BLaER1 treated with 17β-estradiol and CSF1 and Interleukin-3, amounts not matched to agents 10 nM and 100 nM (cell line): ENCODE measurements around the gene USB1.

Experiments used
- H3K27ac ChIP-seq, 11 experiments: shearing (Covaris generic); formaldehyde crosslinking; 2 replicates each; pipeline ENCODE4 v1.8.1; 2022
- H3K27me3 ChIP-seq, 11 experiments: shearing (Covaris generic); formaldehyde crosslinking; 2 replicates each; pipeline ENCODE4 v1.8.1; 2022
- H3K36me3 ChIP-seq, 11 experiments: shearing (Covaris generic); formaldehyde crosslinking; 2 replicates each; pipeline ENCODE4 v1.8.1; 2022
- H3K4me1 ChIP-seq, 10 experiments: shearing (Covaris generic); formaldehyde crosslinking; 2 replicates each; pipeline ENCODE4 v1.8.1; 2022
- H3K4me2 ChIP-seq, 11 experiments: shearing (Covaris generic); formaldehyde crosslinking; 2 replicates each; pipeline ENCODE4 v1.8.1; 2022
- H3K4me3 ChIP-seq, 10 experiments: shearing (Covaris generic); formaldehyde crosslinking; 2 replicates each; pipeline ENCODE4 v1.8.1; 2022
- H3K9ac ChIP-seq, 11 experiments: shearing (Covaris generic); formaldehyde crosslinking; 2 replicates each; pipeline ENCODE4 v1.8.1; 2022
- H3K9me3 ChIP-seq, 11 experiments: shearing (Covaris generic); formaldehyde crosslinking; replicated peaks in 1 of 11; 2 replicates each; pipeline ENCODE4 v1.8.1; 2022
- H4K20me1 ChIP-seq, 11 experiments: shearing (Covaris generic); formaldehyde crosslinking; 2 replicates each; pipeline ENCODE4 v1.8.1; 2022
- Cebpa-rat ChIP-seq, 11 experiments: shearing (Covaris generic); IDR thresholded peaks; 2 replicates each; pipeline ENCODE4 v1.8.1; 2022

The USB1 gene

GRCh38 chr16:57991551-57992059 lies 9.6 kb upstream of the USB1 start:
- no peak overlapping the region for H3K4me3 ChIP-seq
- H3K27me3 ChIP-seq: no peaks in the 10 kb centered on the region
- H3K4me1 ChIP-seq: peaks cover 10 to 37% (median 21%) of the 10 kb centered on the region in 10 experiments
- H3K27ac ChIP-seq: no peak overlapping the region
- H3K9ac ChIP-seq: no peak overlapping the region
- peaks cover 17 to 38% (median 33%) of the 10 kb centered on the region in 11 experiments for H3K36me3 ChIP-seq
- peaks cover 13 to 54% (median 34%) of the 10 kb centered on the region in 11 experiments; a peak in 18 of 22 replicates for H4K20me1 ChIP-seq
- no peaks in the 10 kb centered on the region for H3K9me3 ChIP-seq
- H3K4me2 ChIP-seq: no peak overlapping the region
- TF ChIP-seq Cebpa-rat (IDR thresholded peaks at IDR 0.05): no peak

GRCh38 chr16:57992084-57992483 lies 9.1 kb upstream of the USB1 start:
- H3K4me1 ChIP-seq: peaks cover 10 to 42% (median 21%) of the 10 kb centered on the region in 10 experiments
- no peak overlapping the region for H3K4me2 ChIP-seq
- no peaks in the 10 kb centered on the region for H3K27me3 ChIP-seq
- H3K9ac ChIP-seq: no peak overlapping the region
- TF ChIP-seq Cebpa-rat (IDR thresholded peaks at IDR 0.05): no peak
- H3K36me3 ChIP-seq: peaks cover 21 to 43% (median 38%) of the 10 kb centered on the region in 11 experiments
- no peak overlapping the region for H3K27ac ChIP-seq
- H3K9me3 ChIP-seq: no peaks in the 10 kb centered on the region
- no peak overlapping the region for H3K4me3 ChIP-seq
- peaks cover 18 to 59% (median 39%) of the 10 kb centered on the region in 11 experiments; a peak in 20 of 22 replicates for H4K20me1 ChIP-seq

- Histone ChIP-seq H3K4me2 (peak overlapping the region in 3 of 11 experiments; percentile 71 to 97 (median 96); a peak in 4 of 22 replicates), H3K4me1 (peaks cover 17 to 56% (median 30%) of the 10 kb centered on the region in 10 experiments), H3K27me3 (no peaks in the 10 kb centered on the region), H4K20me1 (peaks cover 30 to 72% (median 53%) of the 10 kb centered on the region in 11 experiments; a peak in 21 of 22 replicates), H3K9ac (peak overlapping the region in 5 of 11 experiments; percentile 2 to 53 (median 24); a peak in 3 of 22 replicates), H3K36me3 (peaks cover 34 to 55% (median 51%) of the 10 kb centered on the region in 11 experiments), H3K27ac (peak overlapping the region in 2 of 11 experiments; percentile 9 to 39; a peak in 2 of 22 replicates), H3K9me3 (no peaks in the 10 kb centered on the region), H3K4me3 (no peak overlapping the region)
- no peak for TF ChIP-seq Cebpa-rat (IDR thresholded peaks at IDR 0.05)
Observed at GRCh38 chr16:57993438-57993837, 7.8 kb upstream of the USB1 start.

GRCh38 chr16:57993897-57994296 lies 7.3 kb upstream of the USB1 start:
- Histone ChIP-seq H3K27me3 (no peaks in the 10 kb centered on the region), H3K9ac (0 out of 22 replicates have a peak overlapping the region, but pooled peaks of 3 of the 11 experiments have one; percentile 2 to 53 (median 19)), H3K9me3 (no peaks in the 10 kb centered on the region), H3K27ac (0 out of 22 replicates have a peak overlapping the region, but pooled peaks of 2 of the 11 experiments have one; percentile 20 to 27), H3K4me1 (peaks cover 22 to 60% (median 35%) of the 10 kb centered on the region in 10 experiments), H3K4me3 (no peak overlapping the region), H3K4me2 (peak overlapping the region in 4 of 11 experiments; percentile 71 to 97 (median 90); a peak in 9 of 22 replicates), H3K36me3 (peaks cover 34 to 55% (median 51%) of the 10 kb centered on the region in 11 experiments), H4K20me1 (peaks cover 35 to 77% (median 57%) of the 10 kb centered on the region in 11 experiments; a peak in 21 of 22 replicates)
- TF ChIP-seq Cebpa-rat (IDR thresholded peaks at IDR 0.05): no peak

- peaks cover 39 to 81% (median 61%) of the 10 kb centered on the region in 11 experiments; a peak in 21 of 22 replicates for H4K20me1 ChIP-seq
- H3K9ac ChIP-seq: 0 out of 22 replicates have a peak overlapping the region, but pooled peaks of 1 of the 11 experiments have one; percentile 19
- H3K36me3 ChIP-seq: peaks cover 34 to 55% (median 51%) of the 10 kb centered on the region in 11 experiments
- no peaks in the 10 kb centered on the region for H3K9me3 ChIP-seq
- H3K4me3 ChIP-seq: no peak overlapping the region
- H3K27me3 ChIP-seq: no peaks in the 10 kb centered on the region
- H3K4me1 ChIP-seq: peaks cover 26 to 65% (median 39%) of the 10 kb centered on the region in 10 experiments
- H3K27ac ChIP-seq: peak overlapping the region in 2 of 11 experiments; percentile 20 to 21; a peak in 2 of 22 replicates
- H3K4me2 ChIP-seq: peak overlapping the region in 10 of 11 experiments; percentile 34 to 97 (median 60); a peak in 12 of 22 replicates
- no peak for TF ChIP-seq Cebpa-rat (IDR thresholded peaks at IDR 0.05)
Observed at GRCh38 chr16:57994361-57994760, 6.8 kb upstream of the USB1 start.

GRCh38 chr16:57994778-57995177 lies 6.4 kb upstream of the USB1 start:
- Histone ChIP-seq H3K4me2 (peak overlapping the region in 10 of 11 experiments; percentile 34 to 97 (median 60); a peak in 19 of 22 replicates), H3K4me1 (peaks cover 30 to 67% (median 43%) of the 10 kb centered on the region in 10 experiments), H3K9ac (0 out of 22 replicates have a peak overlapping the region, but pooled peaks of 1 of the 11 experiments have one; percentile 13), H3K4me3 (no peak overlapping the region), H3K36me3 (peaks cover 34 to 55% (median 51%) of the 10 kb centered on the region in 11 experiments), H3K9me3 (no peaks in the 10 kb centered on the region), H3K27ac (peak overlapping the region in 2 of 11 experiments; percentile 20 to 21; a peak in 3 of 22 replicates), H4K20me1 (peaks cover 39 to 81% (median 65%) of the 10 kb centered on the region in 11 experiments; a peak in 21 of 22 replicates), H3K27me3 (no peaks in the 10 kb centered on the region)
- no peak for TF ChIP-seq Cebpa-rat (IDR thresholded peaks at IDR 0.05)

DNA sequence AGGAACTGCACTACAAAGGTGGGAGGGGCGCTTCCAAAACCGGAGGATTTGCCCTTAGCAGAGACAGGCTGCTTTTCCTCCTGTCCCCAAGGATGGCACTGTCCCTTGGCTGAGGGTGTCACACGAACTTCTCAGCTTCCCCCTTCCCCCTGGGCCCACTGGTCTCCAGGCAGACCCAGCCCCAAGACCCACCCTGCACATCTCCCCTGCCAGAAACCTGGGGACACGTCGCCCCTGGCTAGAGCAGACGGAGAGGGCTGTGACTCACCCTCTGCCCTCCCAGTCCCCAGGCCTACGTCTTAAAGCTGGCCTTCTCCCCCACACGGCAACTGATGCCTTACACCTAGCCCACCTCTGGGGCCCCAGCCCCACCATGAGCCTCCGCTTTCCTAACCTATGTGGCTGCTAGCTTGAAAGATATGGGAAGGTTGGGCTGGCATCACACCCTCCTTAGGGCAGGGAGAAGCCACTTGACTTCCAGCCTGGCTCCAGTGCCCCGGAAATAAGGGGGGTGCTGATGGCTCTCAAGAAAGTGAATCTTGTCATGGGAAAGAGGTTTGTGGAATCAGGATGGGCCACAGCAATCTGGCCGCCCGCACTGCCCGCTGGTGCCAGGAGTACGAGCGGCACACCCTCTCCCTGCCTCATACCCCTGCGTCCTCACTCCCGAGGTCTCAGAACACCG lies 5.3 kb upstream of the USB1 start:
- no peak for TF ChIP-seq Cebpa-rat (IDR thresholded peaks at IDR 0.05)
- H3K27ac ChIP-seq: peak overlapping the region in 3 of 11 experiments; percentile 3 to 21 (median 5); a peak in 1 of 22 replicates
- peak overlapping the region in 5 of 11 experiments; percentile 13 to 69 (median 48); a peak in 7 of 22 replicates for H3K9ac ChIP-seq
- peaks cover 30 to 67% (median 45%) of the 10 kb centered on the region in 10 experiments for H3K4me1 ChIP-seq
- peaks cover 39 to 81% (median 66%) of the 10 kb centered on the region in 11 experiments; a peak in 21 of 22 replicates for H4K20me1 ChIP-seq
- no peaks in the 10 kb centered on the region for H3K27me3 ChIP-seq
- no peak overlapping the region for H3K4me3 ChIP-seq
- H3K9me3 ChIP-seq: no peaks in the 10 kb centered on the region
- peaks cover 34 to 55% (median 51%) of the 10 kb centered on the region in 11 experiments for H3K36me3 ChIP-seq
- H3K4me2 ChIP-seq: peak overlapping the region in 5 of 11 experiments; percentile 68 to 97 (median 85); a peak in 9 of 22 replicates

GRCh38 chr16:57996406-57997175 lies 4.6 kb upstream of the USB1 start:
- H3K4me3 ChIP-seq: no peak overlapping the region
- no peaks in the 10 kb centered on the region for H3K27me3 ChIP-seq
- H3K4me2 ChIP-seq: peak overlapping the region in 4 of 11 experiments; percentile 85 to 99 (median 96); a peak in 4 of 22 replicates
- H4K20me1 ChIP-seq: peaks cover 39 to 76% (median 66%) of the 10 kb centered on the region in 11 experiments; a peak in 21 of 22 replicates
- H3K9ac ChIP-seq: peak overlapping the region in 4 of 11 experiments; percentile 47 to 69 (median 56); a peak in 5 of 22 replicates
- no peak for TF ChIP-seq Cebpa-rat (IDR thresholded peaks at IDR 0.05)
- H3K9me3 ChIP-seq: no peaks in the 10 kb centered on the region
- 0 out of 22 replicates have a peak overlapping the region, but pooled peaks of 2 of the 11 experiments have one; percentile 3 to 5 for H3K27ac ChIP-seq
- peaks cover 34 to 55% (median 51%) of the 10 kb centered on the region in 11 experiments for H3K36me3 ChIP-seq
- peaks cover 31 to 67% (median 45%) of the 10 kb centered on the region in 10 experiments for H3K4me1 ChIP-seq
